Hepatocyte (in vitro differentiated cells): ENCODE data around the gene INPP4B. TPM values are rescaled to one million over a fixed set of nuclear protein-coding genes. Genes with fewer than 3 reads are reported as not detected.

Source experiments
- DNase-seq: peaks from one replicate; pipeline ENCODE4 v3.0.0-alpha.2; 2016; ENCODE audit warnings: low spot score
- H2AFZ ChIP-seq: fragments of 200-600 bp; sonication (generic); 2 replicates; pipeline ENCODE4 v1.6.0; 2016; ENCODE audit warnings: antibody characterized with exemption, mild to moderate bottlenecking
- H3K27ac ChIP-seq: fragments of 200-600 bp; sonication (generic); 2 replicates; pipeline ENCODE4 v1.5.1; 2016; ENCODE audit warnings: mild to moderate bottlenecking
- H3K27me3 ChIP-seq: fragments of 200-600 bp; sonication (generic); 2 replicates; pipeline ENCODE4 v1.6.1; 2016
- H3K36me3 ChIP-seq: fragments of 200-600 bp; sonication (generic); replicated peaks from 2 replicates; pipeline ENCODE4 v1.5.1; 2016; ENCODE audit warnings: low read depth; ENCODE audit not compliant: insufficient read depth
- H3K4me1 ChIP-seq: fragments of 200-600 bp; sonication (generic); 2 replicates; pipeline ENCODE4 v1.5.1; 2016; ENCODE audit warnings: mild to moderate bottlenecking, moderate library complexity; ENCODE audit not compliant: insufficient read depth
- H3K4me2 ChIP-seq: fragments of 200-600 bp; sonication (generic); 2 replicates; pipeline ENCODE4 v1.6.0; 2016
- H3K4me3 ChIP-seq: fragments of 200-600 bp; sonication (generic); 2 replicates; pipeline ENCODE4 v1.5.1; 2016; ENCODE audit warnings: mild to moderate bottlenecking
- H3K79me2 ChIP-seq: fragments of 200-600 bp; sonication (generic); 2 replicates; pipeline ENCODE4 v1.6.0; 2017; ENCODE audit warnings: mild to moderate bottlenecking
- H3K9me2 ChIP-seq: fragments of 200-600 bp; sonication (generic); replicated peaks from 2 replicates; pipeline ENCODE4 v1.6.0; 2017; ENCODE audit warnings: mild to moderate bottlenecking; ENCODE audit not compliant: insufficient read depth
- H3K9me3 ChIP-seq: fragments of 200-600 bp; sonication (generic); 2 replicates; pipeline ENCODE4 v1.5.1; 2016; ENCODE audit warnings: low read depth, mild to moderate bottlenecking
- H4K20me1 ChIP-seq: fragments of 200-600 bp; sonication (generic); 2 replicates; pipeline ENCODE4 v1.6.0; 2016; ENCODE audit warnings: mild to moderate bottlenecking; ENCODE audit not compliant: insufficient read depth, poor library complexity, severe bottlenecking
- CTCF ChIP-seq: fragments of 200-600 bp; sonication (generic); IDR thresholded peaks from 2 replicates; pipeline ENCODE4 v1.5.1; 2016; ENCODE audit warnings: antibody characterized with exemption, mild to moderate bottlenecking; ENCODE audit not compliant: poor library complexity
- EZH2 ChIP-seq: fragments of 200-600 bp; sonication (generic); IDR thresholded peaks from 2 replicates; pipeline ENCODE4 v1.6.1; 2016; ENCODE audit warnings: antibody characterized with exemption, mild to moderate bottlenecking, borderline replicate concordance
- EZH2phosphoT487 ChIP-seq: fragments of 200-600 bp; sonication (generic); IDR thresholded peaks from one replicate; pipeline ENCODE4 v1.6.1; 2018; ENCODE audit warnings: antibody characterized with exemption, mild to moderate bottlenecking, low read depth, moderate library complexity; ENCODE audit not compliant: unreplicated experiment, severe bottlenecking
- WGBS: methylation state at CpG from one replicate; pipeline ENCODE4 v1.1.6; 2016; ENCODE audit warnings: low lambda C conversion rate; ENCODE audit errors: missing lambda C conversion rate; 5-methylcytosine and 5-hydroxymethylcytosine counted together
- polyA plus RNA-seq: library from polyadenylated mRNA; unstranded; fragments of >200 nt; fragmentation: Nextera tagmentation; extraction: Ambion mirVana; gene quantifications from 2 replicates; pipeline ENCODE4 v1.2.1, GENCODE V29; 2016
- total RNA-seq: library from RNA; depleted of rRNA; stranded (reverse); fragments of >200 nt; gene quantifications from 2 replicates; pipeline ENCODE4 v1.2.3, GENCODE V29; 2014

Gene INPP4B
- total and polyA plus RNA-seq, 2 experiments from 2014 or later, result 4.2 to 7.1 TPM

- no peaks in the 10 kb centered on the region for H4K20me1 ChIP-seq
- H3K27ac ChIP-seq, result no peak overlapping the region
- H3K9me2 ChIP-seq, result no peaks in the 10 kb centered on the region
- no peaks in the 10 kb centered on the region for H3K4me1 ChIP-seq
- H3K9me3 ChIP-seq, result no peaks in the 10 kb centered on the region
- no peak for DNase-seq
- no peak overlapping the region for H2AFZ ChIP-seq
- H3K4me3 ChIP-seq, result no peak overlapping the region
- no peaks in the 10 kb centered on the region for H3K36me3 ChIP-seq
- H3K4me2 ChIP-seq, result no peak overlapping the region
- TF ChIP-seq CTCF, result no peak
- no peak for TF ChIP-seq EZH2
- TF ChIP-seq EZH2phosphoT487, result no peak
- no peaks in the 10 kb centered on the region for H3K79me2 ChIP-seq
- WGBS, result 100% methylated on average over 1 of the region's 1 CpG
- peaks cover 5% of the 10 kb centered on the region for H3K27me3 ChIP-seq
These were observed 7.3 kb downstream of the INPP4B start for GRCh38 chr4:142838778-142839177.

DNA sequence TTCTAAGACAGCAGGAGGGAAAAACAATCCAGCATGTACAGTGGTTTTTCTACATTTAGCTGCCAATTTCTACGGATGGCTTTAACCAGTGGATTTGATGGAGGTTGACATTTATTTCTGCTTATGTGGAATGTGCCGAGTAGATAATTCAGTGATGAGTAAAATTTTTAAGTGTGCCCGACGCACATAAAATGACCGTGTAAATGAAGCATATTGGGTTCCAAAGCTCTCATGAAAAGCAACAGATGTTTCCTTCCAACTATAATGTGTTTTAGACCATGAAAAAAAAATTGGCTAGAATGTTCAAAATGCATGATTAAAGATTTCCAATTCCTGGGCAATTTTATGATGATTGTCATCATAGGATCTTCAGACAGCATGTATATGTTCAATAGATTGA, 14.1 kb downstream of the INPP4B start:
- Histone ChIP-seq H3K4me2 (no peak overlapping the region), H3K79me2 (no peaks in the 10 kb centered on the region), H3K4me1 (no peaks in the 10 kb centered on the region), H3K4me3 (no peak overlapping the region), H3K27ac (no peak overlapping the region), H4K20me1 (no peaks in the 10 kb centered on the region), H2AFZ (no peak overlapping the region), H3K36me3 (no peaks in the 10 kb centered on the region), H3K27me3 (peaks cover 3% of the 10 kb centered on the region), H3K9me2 (no peaks in the 10 kb centered on the region), H3K9me3 (no peaks in the 10 kb centered on the region)
- DNase-seq, result no peak
- TF ChIP-seq EZH2 (no peak), EZH2phosphoT487 (no peak), CTCF (no peak)
- WGBS, result 62% methylated on average over 5 of the region's 5 CpGs

- no peak overlapping the region for H3K27ac ChIP-seq
- no peaks in the 10 kb centered on the region for H3K4me1 ChIP-seq
- no peak for TF ChIP-seq EZH2
- TF ChIP-seq CTCF, result no peak
- TF ChIP-seq EZH2phosphoT487, result no peak
- no peaks in the 10 kb centered on the region for H4K20me1 ChIP-seq
- H3K4me3 ChIP-seq, result no peak overlapping the region
- H3K27me3 ChIP-seq, result peaks cover 1% of the 10 kb centered on the region
- no peak overlapping the region for H3K4me2 ChIP-seq
- no peak for DNase-seq
- WGBS, result 93% methylated on average over 4 of the region's 4 CpGs
- no peaks in the 10 kb centered on the region for H3K36me3 ChIP-seq
- H3K9me2 ChIP-seq, result no peaks in the 10 kb centered on the region
- no peaks in the 10 kb centered on the region for H3K9me3 ChIP-seq
- H2AFZ ChIP-seq, result no peak overlapping the region
- no peaks in the 10 kb centered on the region for H3K79me2 ChIP-seq
These were observed 19.4 kb downstream of the INPP4B start for GRCh38 chr4:142826503-142827241.
